ENCODE results near the gene GRIA4.
"Not testable (repeated sequence)": the region's sequence is repeated elsewhere in the genome, so short reads cannot be mapped to it uniquely, and the experiment has no call there.

Gene GRIA4

DNA sequence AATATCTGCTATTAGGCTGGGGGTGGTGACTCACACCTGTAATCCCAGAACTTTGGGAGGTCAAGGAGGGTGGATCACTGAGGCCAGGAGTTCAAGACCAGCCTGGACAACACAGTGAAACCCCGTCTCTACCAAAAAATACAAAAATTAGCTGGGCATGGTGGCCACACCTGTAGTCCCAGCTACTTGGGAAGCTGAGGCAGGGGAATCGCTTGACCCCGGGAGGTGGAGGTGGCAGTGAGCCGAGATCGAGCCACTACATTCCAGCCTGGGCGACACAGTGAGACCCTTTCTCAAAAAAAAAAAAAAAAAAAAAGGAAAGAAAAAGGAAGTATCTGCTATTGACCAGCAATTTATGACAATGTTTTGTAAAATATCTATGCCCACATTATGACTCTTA is 176.0 kb downstream of the GRIA4 start:
- not testable (repeated sequence) for DNase-seq (ENCODE audit: low read depth in 2 of 3, low spot score in 1 of 3)

DNA sequence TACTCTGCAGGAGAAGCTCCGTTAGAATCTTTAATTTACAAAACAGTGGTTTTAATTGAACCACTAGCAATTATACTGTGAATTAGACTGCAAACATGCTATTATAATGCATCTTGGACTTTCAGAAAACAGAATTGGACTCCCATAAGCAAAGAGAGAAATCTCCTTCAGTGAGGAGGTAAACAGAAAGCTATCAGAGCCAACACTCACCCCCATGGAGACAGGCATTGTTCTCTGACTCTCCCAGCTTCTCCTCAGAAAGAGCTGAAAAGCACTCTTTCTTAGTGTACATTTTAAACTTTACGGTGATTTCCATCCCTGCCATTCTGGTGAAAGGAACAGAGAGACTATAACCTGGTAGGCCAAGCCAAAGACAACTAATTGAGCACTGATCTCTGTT is 176.9 kb downstream of the GRIA4 start:
- no peak for DNase-seq (ENCODE audit: low read depth in 2 of 3, low spot score in 1 of 3)

DNA sequence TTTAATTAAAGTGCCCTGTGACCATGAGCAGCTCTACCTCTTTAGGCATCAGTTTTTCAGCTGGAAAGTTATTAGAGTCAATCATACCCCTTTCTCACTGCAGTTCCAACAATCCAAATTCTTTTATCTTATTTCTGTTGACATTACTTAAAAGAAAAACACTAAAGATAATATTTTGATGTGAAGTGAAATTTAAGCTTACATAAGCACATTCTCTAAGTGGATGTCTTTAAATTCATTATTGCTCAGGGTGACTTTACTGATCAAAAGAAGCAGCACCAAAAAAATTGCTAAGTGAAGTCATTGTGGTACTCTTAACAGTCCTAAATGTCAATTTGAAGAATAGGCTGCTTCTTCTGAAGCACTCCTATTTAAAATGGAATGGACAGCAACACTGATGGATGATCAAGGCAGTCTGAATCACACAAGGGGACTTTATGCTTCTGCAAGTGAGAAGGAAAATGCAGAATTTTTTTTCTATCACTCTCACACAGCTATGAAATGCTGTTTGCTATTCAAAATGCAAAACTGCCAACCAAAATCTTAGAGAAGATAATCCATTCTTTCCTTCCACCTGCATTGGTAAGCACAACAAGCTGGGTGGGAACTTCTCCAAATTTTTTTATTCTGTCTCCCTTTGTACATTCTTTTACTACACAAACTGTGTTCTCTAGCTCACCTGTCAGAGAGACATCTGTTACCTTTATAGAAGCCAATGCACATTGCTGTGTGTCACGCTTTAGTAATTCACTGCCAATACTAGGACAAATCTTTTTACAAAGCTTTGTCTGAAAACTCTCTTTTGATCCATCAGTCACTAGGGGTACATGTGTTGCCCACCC is 179.9 kb downstream of the GRIA4 start:
- no peak for DNase-seq (ENCODE audit: low read depth in 2 of 3, low spot score in 1 of 3)

DNA sequence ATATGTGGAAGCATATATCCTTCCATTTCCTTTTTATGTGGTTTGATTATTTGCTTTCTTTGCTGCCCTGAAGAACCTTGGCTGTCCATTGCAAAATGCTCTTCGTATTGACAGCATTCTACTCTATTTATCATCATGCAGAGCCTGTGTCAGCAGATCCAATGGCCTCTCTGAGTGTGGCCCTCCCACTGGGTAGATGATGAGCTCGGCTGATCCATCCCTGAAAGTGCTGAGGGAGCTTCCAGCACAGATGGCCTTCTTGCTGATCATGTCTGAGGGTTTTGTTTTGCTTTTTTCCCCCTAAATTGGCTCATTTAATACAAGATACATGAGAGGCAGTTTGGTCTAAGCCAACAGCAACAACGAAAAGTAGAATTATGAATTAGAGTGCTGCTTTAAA is 181.0 kb downstream of the GRIA4 start:
- no peak for DNase-seq (ENCODE audit: low read depth in 2 of 3, low spot score in 1 of 3)

DNA sequence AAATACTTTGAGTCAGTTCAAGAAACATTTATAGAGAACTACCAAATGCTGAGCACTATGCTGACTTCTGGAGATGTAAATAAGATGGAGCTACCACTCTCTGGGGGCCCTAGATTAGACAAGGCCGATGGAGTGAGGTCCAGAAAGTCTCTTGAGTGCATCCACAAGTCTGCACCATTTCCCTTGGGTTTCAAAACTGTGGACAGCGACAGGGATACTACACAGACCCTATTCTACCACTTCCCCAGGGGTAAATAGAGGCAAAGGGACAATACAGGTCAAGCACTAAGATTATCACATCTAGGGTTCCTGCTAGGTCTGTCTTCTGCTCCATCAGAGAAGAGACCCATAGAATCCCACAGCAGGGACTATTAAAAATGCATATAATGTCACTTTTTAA is 183.2 kb downstream of the GRIA4 start:
- no peak for DNase-seq (ENCODE audit: low read depth in 2 of 3, low spot score in 1 of 3)

DNA sequence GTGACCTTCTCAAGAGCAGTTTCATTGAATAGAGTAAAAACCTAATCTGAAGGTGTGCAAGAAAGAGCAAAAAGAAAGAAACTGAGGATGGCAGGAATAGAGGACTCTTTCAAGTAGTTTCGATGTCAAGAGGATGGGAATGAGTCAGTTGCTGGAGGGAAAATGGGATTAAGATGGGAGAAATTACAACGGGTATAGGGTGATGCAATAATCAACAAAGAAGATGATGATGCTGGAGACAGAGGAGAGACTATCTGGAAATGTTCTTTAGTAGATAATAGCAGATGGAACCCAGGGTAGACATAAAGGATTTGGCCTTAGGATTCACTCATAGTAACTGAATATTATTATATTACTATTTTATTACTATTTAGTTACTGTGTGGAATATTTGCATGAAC is 189.4 kb downstream of the GRIA4 start:
- DNase-seq (ENCODE audit: low read depth in 2 of 3, low spot score in 1 of 3) = no peak

DNA sequence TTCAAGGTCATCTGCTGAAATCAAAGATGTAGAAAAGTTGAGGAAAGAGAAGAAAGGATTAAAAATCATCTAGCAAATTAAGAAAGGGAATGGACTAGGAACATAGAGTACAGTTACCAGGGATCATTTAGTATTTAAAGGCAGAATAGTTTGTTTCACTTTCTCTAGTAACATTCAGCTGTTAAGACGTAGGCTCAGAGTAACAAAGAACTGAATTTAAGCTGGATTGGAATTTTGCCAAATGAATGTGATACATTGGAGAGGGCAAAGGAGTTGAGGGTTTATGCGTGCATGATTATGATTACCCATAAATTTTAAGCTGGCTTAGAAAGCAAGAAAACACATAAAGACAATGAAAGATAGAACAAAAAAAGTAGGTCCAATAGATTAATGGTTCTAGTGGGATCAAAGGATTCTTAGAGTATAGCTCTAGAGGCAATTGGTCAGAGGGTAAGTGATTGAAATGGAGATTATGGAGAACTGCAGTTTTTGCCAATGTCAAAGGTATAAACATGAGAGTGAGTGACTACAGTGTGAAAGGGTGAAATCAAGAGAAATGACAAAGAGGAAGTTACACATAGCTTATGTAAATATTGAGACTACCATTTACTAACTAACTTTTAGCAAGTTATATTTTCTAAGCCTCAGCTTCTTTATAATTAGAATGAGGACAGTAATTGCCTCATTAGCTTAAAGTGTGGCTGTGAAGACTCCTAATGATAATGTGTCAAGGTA is 190.0 kb downstream of the GRIA4 start:
- DNase-seq (ENCODE audit: low read depth in 2 of 3, low spot score in 1 of 3) = no peak

DNA sequence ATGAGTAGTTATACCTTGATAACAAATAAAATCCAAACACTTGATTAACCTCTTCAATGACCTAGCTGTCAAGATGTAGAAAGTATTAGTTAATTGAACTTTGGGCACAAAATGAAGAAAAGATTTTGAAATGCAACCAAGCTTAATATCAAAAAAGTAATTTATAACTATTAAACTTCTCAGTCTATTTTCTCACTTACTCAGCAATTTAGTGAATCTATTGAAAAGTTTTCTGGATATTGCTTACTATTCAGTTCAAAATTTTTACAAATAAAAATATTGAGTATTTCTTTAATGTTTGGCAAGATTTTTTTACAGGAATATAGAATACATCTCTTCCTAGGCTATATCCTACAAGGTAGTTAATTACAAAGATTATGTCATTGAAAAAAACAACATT is 192.5 kb downstream of the GRIA4 start:
- no peak for DNase-seq (ENCODE audit: low read depth in 2 of 3, low spot score in 1 of 3)

DNA sequence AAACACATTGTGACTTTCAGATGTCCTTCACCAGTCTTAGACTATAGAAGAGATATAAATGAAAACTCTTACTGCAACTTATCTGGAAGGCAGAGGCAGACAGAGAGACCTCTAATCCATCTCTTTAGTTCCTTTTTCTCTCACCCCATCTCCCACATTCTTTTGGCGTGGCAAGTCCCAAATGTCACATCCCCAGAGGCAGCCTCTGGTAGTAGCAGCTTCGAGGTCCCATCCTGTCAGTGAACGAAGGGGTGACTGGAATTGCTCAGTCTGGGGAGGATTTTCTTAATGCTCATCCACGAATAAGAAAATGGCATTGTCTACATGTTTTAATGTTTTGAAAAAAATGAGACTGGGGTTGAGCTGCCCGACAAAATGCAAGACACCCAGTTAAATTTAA is 201.4 kb downstream of the GRIA4 start:
- no peak for DNase-seq (ENCODE audit: low read depth in 2 of 3, low spot score in 1 of 3)

DNA sequence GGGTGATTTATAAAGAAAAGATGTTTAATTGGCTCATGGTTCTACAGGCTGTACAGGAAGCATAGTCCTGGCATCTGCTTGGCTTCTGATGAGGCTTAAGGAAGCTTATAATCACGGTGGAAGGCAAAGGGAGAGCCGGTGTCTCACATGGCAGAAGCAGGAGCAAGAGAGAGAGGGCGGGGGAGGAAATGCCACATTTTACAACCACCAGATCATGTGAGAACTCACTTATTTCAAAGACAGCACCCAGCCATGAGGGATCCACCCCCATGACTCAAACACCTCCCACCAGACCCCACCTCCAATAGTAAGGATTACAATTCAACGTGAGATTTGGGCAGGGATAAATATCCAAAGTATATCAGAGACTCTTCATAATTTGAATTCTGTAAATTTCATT is 211.5 kb downstream of the GRIA4 start:
- no peak for DNase-seq (ENCODE audit: low read depth in 2 of 3, low spot score in 1 of 3)

DNA sequence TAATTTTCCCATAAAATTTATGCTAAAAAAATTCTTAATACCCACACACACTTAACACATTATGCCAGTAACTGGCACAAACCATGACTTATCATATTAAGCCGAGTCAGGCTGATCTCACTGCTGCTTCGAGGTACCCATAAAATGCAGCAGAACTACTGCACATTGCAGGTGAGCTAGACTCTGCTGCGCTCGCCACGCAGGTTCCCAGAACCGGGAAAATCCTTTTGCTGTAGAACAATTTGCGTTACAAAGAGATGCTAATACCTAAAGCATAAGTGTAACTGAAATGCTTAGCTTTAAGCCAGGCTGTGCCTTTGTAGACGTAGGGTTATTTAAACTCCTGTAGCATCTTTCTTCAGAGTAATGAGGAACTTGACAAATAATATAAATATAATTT is 211.9 kb downstream of the GRIA4 start:
- no peak for DNase-seq (ENCODE audit: low read depth in 2 of 3, low spot score in 1 of 3)

DNA sequence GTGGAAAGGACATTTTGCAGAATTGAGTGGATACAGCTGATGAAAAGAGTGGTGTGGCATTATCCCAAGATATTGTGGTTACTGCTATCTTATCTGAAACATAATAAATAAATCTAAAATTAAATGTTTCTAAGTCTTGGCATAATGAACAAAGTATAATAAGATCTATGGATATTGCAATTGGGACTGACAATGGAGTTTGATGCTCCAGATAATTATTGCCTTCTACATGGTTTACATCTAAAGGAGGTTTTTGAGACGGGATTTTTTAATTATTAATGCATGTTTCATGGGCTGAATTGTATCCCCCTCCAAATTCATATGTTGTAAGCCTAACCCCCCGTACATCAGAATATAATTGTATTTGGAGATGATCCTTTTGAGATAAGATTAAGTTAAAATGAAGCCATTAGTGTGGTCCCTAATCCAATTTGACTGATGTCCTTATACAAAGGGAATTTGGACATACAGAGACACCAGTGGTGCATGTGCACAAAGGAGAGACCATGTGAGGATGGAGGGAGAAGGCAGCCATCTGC is 213.7 kb downstream of the GRIA4 start:
- no peak for DNase-seq (ENCODE audit: low read depth in 2 of 3, low spot score in 1 of 3)

DNA sequence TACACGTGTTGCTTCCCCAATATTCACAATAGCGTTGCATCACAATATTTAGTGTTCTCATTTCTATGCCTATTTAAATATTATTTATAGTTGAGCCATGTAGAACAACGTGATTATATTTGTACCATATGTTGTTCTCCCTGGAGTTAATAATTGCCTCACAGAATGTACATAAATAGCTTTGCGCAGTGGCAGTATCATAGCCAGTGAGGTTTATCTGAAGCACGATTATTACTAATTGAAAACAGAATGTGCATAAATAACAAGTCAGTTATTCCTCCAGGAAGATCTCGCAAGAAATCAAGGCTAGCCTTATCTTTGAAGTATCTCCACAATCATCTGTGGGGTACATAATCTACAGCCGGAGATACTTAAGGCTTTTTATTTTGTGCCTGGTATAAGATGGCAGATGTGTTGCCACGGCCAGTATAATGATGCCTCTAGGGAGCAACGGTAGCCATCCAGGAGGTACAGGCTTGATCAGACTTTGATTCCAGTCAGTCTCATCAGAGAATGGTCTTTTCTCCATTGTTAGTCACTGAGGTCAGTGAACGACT is 214.7 kb downstream of the GRIA4 start:
- DNase-seq (ENCODE audit: low read depth in 2 of 3, low spot score in 1 of 3) = no peak

DNA sequence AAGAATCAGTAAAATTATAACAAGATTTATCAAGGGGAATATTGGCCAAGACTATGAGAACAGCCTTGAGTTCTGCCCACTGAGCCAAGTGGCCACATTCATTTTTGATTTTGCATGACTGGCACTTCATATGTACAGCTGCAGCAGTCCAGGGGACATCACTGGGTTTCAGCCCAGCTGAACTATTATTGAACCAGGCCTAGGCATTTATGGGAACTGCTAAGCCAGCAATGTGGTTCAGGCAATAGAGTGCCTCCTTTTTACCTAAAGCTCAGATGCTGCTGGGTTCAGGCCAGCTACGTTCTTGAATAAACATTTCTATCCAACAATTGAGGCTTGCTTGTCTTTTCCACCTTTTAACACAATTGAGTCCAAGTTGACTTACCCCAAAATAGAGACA is 215.3 kb downstream of the GRIA4 start:
- DNase-seq (ENCODE audit: low read depth in 2 of 3, low spot score in 1 of 3) = no peak

DNA sequence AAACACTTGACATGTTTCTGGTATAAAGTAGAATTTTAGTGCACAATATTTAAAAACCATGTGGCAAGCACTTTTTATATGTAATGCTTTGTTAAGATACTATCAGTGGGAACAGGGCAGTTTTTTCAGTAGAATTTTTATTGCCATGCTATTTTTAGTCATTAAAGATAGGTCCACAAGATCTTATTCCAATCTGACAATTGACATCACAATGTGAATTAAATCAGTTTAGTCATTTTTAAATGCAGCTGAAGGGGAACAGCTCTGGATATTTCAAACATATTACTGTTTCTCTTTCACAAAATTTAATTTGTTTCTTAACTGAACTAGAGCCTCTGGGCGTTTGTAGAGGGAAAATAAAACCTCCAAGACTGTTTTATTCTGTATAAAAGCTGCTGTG is 218.0 kb downstream of the GRIA4 start:
- DNase-seq (ENCODE audit: low read depth in 2 of 3, low spot score in 1 of 3) = no peak

DNA sequence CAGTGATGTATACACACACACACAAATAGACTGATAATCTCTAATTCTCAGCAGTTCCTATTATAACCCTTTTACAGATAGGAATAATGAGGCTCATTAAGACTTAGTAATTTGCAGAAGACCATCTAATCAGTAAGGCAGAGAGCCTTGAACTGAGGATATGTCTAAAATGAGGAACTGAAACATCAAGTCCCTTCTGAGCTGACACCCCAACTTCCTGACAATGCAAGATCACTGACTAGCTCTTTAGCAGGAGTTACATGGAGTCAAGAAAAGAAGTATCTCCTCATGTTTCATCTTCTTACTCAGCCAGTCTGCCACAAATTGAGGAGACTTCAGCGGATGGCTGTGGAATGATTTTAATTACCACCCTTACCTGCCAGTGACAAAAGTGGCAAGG is 219.2 kb downstream of the GRIA4 start:
- no peak for DNase-seq (ENCODE audit: low read depth in 2 of 3, low spot score in 1 of 3)

DNA sequence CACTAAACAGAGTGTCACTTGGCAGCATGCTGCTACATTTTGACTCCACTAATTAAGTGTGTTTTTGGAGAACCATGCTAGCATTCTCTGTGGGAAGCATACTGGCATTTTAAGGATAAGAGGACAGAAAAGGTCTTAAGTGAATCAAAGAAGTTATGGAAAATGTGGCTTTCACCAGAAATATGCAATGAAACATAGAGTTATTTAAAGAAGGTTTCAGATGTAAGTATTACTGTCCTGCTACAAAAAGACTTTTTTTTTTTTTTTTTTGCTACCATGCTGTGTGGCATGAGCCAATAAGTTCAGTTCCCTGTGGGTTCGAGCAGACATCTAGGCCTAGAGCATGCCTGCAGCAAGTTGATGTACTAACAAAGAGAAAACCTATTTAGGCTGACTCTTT is 224.6 kb downstream of the GRIA4 start:
- DNase-seq (ENCODE audit: low read depth in 2 of 3, low spot score in 1 of 3) = no peak

DNA sequence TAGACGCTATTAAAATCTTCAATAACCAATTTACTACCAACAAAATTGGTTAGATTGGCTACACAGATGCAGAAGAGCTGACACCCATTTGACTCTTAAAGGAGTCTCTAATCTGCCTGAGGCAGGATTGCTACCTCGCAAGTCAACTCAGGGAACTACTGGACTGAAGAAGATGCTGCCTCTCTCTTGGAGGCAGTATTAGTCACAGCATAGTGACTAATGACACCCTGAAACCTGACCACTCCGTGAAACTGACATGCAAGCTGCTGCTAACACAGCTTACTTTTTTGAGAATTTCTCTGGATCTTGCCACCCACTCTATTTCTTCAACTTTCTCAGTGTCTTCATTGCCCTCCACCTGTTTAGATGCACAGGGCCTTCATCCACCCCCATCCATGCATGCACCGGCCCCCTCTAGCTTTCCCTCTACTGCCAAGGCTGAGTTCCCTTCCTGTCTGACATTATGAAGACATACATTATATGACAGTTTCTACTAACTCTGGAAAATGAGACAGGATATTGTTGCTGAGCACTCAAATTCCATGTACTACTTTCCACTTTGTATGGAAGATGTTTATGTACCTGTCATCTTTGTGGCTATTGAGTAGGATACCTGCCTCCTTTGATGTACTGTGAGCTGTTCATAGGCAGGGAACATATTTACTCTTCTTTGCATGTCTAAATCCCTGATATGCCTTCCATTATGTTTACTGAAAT is 229.0 kb downstream of the GRIA4 start:
- no peak for DNase-seq (ENCODE audit: low read depth in 2 of 3, low spot score in 1 of 3)

DNA sequence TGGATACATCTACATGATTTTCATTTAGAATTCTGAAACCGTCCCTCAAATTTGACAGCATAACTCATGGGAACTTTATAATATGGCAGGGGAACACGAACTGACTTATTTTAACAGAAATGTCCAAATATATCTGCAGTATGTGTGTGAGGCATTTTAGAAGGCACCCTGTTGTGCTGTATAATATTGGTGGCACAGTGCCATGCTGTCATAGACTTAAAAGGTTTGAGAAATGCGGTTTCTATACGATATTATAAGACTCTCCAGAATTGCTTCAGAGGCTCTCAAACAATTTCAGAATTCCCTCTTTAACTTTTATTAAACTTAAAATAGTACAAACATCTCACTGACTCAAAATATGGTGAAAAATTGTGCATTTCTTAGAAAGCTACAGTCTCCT is 230.5 kb downstream of the GRIA4 start:
- no peak for DNase-seq (ENCODE audit: low read depth in 2 of 3, low spot score in 1 of 3)

DNA sequence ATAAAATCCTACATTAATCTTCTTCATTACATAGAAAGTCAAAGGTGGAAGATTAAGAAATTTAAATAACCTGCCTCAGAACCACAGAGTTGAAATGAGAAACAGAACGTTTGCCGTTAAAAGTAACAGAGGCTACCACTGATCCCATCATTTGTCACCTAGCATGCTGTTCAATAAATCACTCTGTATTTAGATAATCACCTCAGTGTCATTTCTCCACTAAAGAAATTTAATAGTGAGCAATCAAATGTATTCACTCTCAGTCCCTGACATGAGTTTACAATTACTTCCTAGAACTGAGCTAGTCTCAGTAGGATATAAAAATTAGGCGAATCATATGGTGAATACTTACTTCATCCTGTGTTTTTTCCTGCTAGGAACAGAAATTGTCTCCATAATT is 242.5 kb downstream of the GRIA4 start:
- DNase-seq (ENCODE audit: low read depth in 2 of 3, low spot score in 1 of 3) = no peak

DNA sequence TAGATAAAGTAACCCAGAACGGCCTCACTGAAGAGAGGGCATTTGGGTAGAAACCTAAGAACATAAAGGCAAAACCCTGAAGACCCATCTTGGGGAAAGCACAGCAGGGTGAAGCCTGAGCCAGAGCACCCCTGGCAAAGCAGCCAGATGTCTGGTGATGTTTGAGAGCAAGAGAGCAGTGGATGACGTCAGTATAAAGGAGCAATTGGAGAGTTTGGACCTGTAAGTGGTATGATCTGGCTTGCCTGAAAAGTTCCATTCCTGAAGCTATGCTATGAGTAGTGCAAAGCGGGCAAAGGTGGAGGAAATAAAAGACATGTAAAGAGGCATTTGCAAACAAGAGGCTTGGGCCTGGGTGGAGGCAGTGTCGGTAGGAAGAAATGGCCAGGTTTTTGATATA is 244.4 kb downstream of the GRIA4 start:
- no peak for DNase-seq (ENCODE audit: low read depth in 2 of 3, low spot score in 1 of 3)

DNA sequence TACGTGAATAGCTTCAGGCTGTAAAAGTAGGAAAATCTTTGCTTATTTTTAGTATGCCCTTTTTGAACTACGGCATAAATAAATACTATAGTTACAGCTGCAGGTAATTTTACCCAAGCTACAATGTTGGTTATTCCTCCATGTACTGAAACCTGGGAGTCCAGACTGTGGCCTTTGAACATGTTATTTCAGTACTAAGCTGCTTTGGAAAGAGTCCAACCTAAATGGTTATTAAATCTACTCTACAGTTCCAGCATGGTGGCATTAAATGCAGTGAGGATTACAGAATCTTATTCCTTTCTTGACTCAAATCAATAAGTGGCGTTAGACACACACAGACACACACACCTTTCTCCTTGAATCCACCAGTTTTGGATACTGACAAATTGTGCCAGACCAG is 247.1 kb downstream of the GRIA4 start:
- DNase-seq (ENCODE audit: low read depth in 2 of 3, low spot score in 1 of 3) = no peak
